ENCODE results near the gene LRRK1. TPM values are rescaled to one million over a fixed set of nuclear protein-coding genes. Genes with fewer than 3 reads are reported as not detected.

The LRRK1 gene
- total RNA-seq, 4 donors from 2014 or later: 17.0 to 46.3 (median 26.4) TPM

- WGBS: 95% methylated on average over 8 of the region's 9 CpGs
- peaks cover 83% of the 10 kb centered on the region for H3K36me3 ChIP-seq
- H3K9me3 ChIP-seq: no peaks in the 10 kb centered on the region
- DNase-seq (ENCODE audit: low spot score in 2 of 2): peak; percentile 22 to 56
- H3K4me3 ChIP-seq: no peak overlapping the region
- TF ChIP-seq EP300 (IDR thresholded peaks at IDR 0.05) (no peak), POLR2AphosphoS5 (IDR thresholded peaks at IDR 0.05) (no peak), CTCF (IDR thresholded peaks at IDR 0.05) (no peak), POLR2A (IDR thresholded peaks at IDR 0.05) (no peak)
- no peaks in the 10 kb centered on the region for H3K27me3 ChIP-seq
- H3K27ac ChIP-seq: no peak overlapping the region
- no peaks in the 10 kb centered on the region for H3K4me1 ChIP-seq
Observed at GRCh38 chr15:101063212-101063611, 144.1 kb downstream of the LRRK1 start.

GRCh38 chr15:101063891-101064794 is 145.0 kb downstream of the LRRK1 start:
- Histone ChIP-seq H3K9me3 (no peaks in the 10 kb centered on the region), H3K27me3 (no peaks in the 10 kb centered on the region), H3K4me1 (peaks cover under 1% of the 10 kb centered on the region), H3K36me3 (peaks cover 82% of the 10 kb centered on the region), H3K27ac (no peak overlapping the region), H3K4me3 (no peak overlapping the region)
- DNase-seq (ENCODE audit: low spot score in 2 of 2): peak; percentile 59 to 74
- no peak for TF ChIP-seq POLR2AphosphoS5 (IDR thresholded peaks at IDR 0.05)
- no peak for TF ChIP-seq POLR2A (IDR thresholded peaks at IDR 0.05)
- TF ChIP-seq CTCF (IDR thresholded peaks at IDR 0.05): no peak
- TF ChIP-seq EP300 (IDR thresholded peaks at IDR 0.05): no peak
- 75% methylated on average over 22 of the region's 30 CpGs for WGBS

GRCh38 chr15:101064795-101065569 is 145.8 kb downstream of the LRRK1 start:
- Histone ChIP-seq H3K27me3 (no peaks in the 10 kb centered on the region), H3K4me1 (peaks cover 2% of the 10 kb centered on the region), H3K9me3 (no peaks in the 10 kb centered on the region), H3K4me3 (no peak overlapping the region), H3K27ac (no peak overlapping the region), H3K36me3 (peaks cover 74% of the 10 kb centered on the region)
- TF ChIP-seq EP300 (IDR thresholded peaks at IDR 0.05): no peak
- no peak for TF ChIP-seq POLR2A (IDR thresholded peaks at IDR 0.05)
- TF ChIP-seq CTCF (IDR thresholded peaks at IDR 0.05): no peak
- TF ChIP-seq POLR2AphosphoS5 (IDR thresholded peaks at IDR 0.05): no peak
- 95% methylated on average over 7 of the region's 19 CpGs for WGBS
- peak; percentile 45 to 66 for DNase-seq (ENCODE audit: low spot score in 2 of 2)

GRCh38 chr15:101065570-101066221 is 146.5 kb downstream of the LRRK1 start:
- peaks cover 6% of the 10 kb centered on the region for H3K4me1 ChIP-seq

GRCh38 chr15:101066501-101067408 is 147.6 kb downstream of the LRRK1 start:
- WGBS: 95% methylated on average over 24 of the region's 26 CpGs
- Histone ChIP-seq H3K4me1 (peaks cover 6% of the 10 kb centered on the region), H3K36me3 (peaks cover 60% of the 10 kb centered on the region), H3K4me3 (no peak overlapping the region), H3K27ac (no peak overlapping the region), H3K9me3 (no peaks in the 10 kb centered on the region), H3K27me3 (no peaks in the 10 kb centered on the region)
- TF ChIP-seq CTCF (IDR thresholded peaks at IDR 0.05) (no peak), POLR2AphosphoS5 (IDR thresholded peaks at IDR 0.05) (no peak), EP300 (IDR thresholded peaks at IDR 0.05) (no peak), POLR2A (IDR thresholded peaks at IDR 0.05) (no peak)
- DNase-seq (ENCODE audit: low spot score in 2 of 2): no peak

More at GRCh38 chr15:101065570-101066221, 146.5 kb downstream of the LRRK1 start:
- Histone ChIP-seq H3K9me3 (no peaks in the 10 kb centered on the region), H3K27ac (no peak overlapping the region), H3K36me3 (peaks cover 71% of the 10 kb centered on the region), H3K27me3 (no peaks in the 10 kb centered on the region), H3K4me3 (no peak overlapping the region)
- TF ChIP-seq POLR2A (IDR thresholded peaks at IDR 0.05): no peak
- WGBS: 88% methylated on average over 21 of the region's 28 CpGs
- DNase-seq (ENCODE audit: low spot score in 2 of 2): no peak
